HepG2 (cell line): Measurements from ENCODE around the gene ADPGK. TPM values are rescaled to one million over a fixed set of nuclear protein-coding genes. Genes with fewer than 3 reads are reported as not detected.

Source experiments
- ATAC-seq: fragments of 200-7000 bp; cut with Tn5 transposase; 3 replicates; pipeline ENCODE4 v1.9.1; 2020; ENCODE audit warnings: mild to moderate bottlenecking, moderate library complexity
- BruUV-seq: library from RNA; stranded (reverse); fragments of 400-500 nt; replicated peaks from 2 replicates; lab custom pipeline; 2021; lab: Mats Ljungman, UMichigan
- CTCF ChIA-PET: fragments of 300-600 bp; formaldehyde crosslinking; extraction: SDS; loops from one replicate; lab custom pipeline; 2021; ENCODE audit warnings: low total read pairs, inconsistent platforms, low intra/inter-chr PET ratio; lab: Yijun Ruan, JAX
- POLR2A ChIA-PET: fragments of 350-600 bp; sonication (Branson Sonifier 250); formaldehyde crosslinking; loops from one replicate; lab custom pipeline; 2020; ENCODE audit warnings: antibody characterized with exemption, inconsistent platforms; lab: Yijun Ruan, JAX
- DNase-seq: peaks from one replicate; pipeline ENCODE4 v3.0.0-alpha.2; 2015; ENCODE audit warnings: low spot score
- FAIRE-seq: peaks from 3 replicates; lab custom pipeline; 2011; peaks lifted over from hg19 to GRCh38; lab: Jason Lieb, UNC
- H2AFZ ChIP-seq: one replicate; pipeline ENCODE4 v1.6.1; 2011; ENCODE audit warnings: low read length, inconsistent platforms
- H3K27ac ChIP-seq: fragments of 300-600 bp; 3 replicates; pipeline ENCODE4 v1.8.0; 2011; ENCODE audit warnings: mixed run types, mild to moderate bottlenecking, mixed read lengths, low read length, inconsistent platforms; ENCODE audit not compliant: insufficient read depth; ENCODE audit errors: extremely low read length
- H3K27me3 ChIP-seq, 2 experiments: fragments of 200-600 bp in 1 of 2; 2 replicates in 1 of 2; 3 replicates in 1 of 2; pipeline versions ENCODE4 v1.6.0 to v1.8.0; 2011; ENCODE audit warnings: low read length in 2 of 2, mild to moderate bottlenecking in 2 of 2, moderate library complexity in 2 of 2, inconsistent platforms in 1 of 2; ENCODE audit not compliant: insufficient read depth in 2 of 2, control insufficient read depth in 1 of 2
- H3K36me3 ChIP-seq, 2 experiments: fragments of 200-600 bp in 1 of 2; replicated peaks in 1 of 2; 2 replicates in 1 of 2; 3 replicates in 1 of 2; pipeline versions ENCODE4 v1.5.1 to v1.8.0; 2011; ENCODE audit warnings: low read length in 2 of 2, inconsistent platforms in 1 of 2; ENCODE audit not compliant: insufficient read depth in 2 of 2, control insufficient read depth in 1 of 2
- H3K4me1 ChIP-seq: 2 replicates; pipeline ENCODE4 v1.5.1; 2012; ENCODE audit warnings: low read length, inconsistent platforms; ENCODE audit not compliant: insufficient read depth
- H3K4me2 ChIP-seq: 2 replicates; pipeline ENCODE4 v1.6.0; 2011; ENCODE audit warnings: low read depth, low read length, inconsistent platforms
- H3K4me3 ChIP-seq, 3 experiments: fragments of 200-600 bp in 1 of 3; sonication (generic), shearing (Covaris generic) in 1 of 3; replicated peaks in 1 of 3; 2 replicates each; pipeline ENCODE4 v1.5.1; 2011 to 2016; ENCODE audit warnings: low read length in 3 of 3, inconsistent platforms in 2 of 3, low read depth in 2 of 3, mild to moderate bottlenecking in 2 of 3, control low read depth in 1 of 3, mixed read lengths in 1 of 3; ENCODE audit not compliant: insufficient read depth in 1 of 3
- H3K79me2 ChIP-seq: one replicate; pipeline ENCODE4 v1.6.1; 2011; ENCODE audit warnings: low read length, inconsistent platforms; ENCODE audit not compliant: insufficient read depth
- H3K9ac ChIP-seq: 2 replicates; pipeline ENCODE4 v1.6.0; 2011; ENCODE audit warnings: mild to moderate bottlenecking, low read depth, low read length, inconsistent platforms; ENCODE audit not compliant: insufficient read depth
- H3K9me3 ChIP-seq: 2 replicates; pipeline ENCODE4 v1.5.1; 2012; ENCODE audit warnings: mild to moderate bottlenecking, low read length
- H4K20me1 ChIP-seq: 2 replicates; pipeline ENCODE4 v1.6.0; 2011; ENCODE audit warnings: inconsistent platforms, mild to moderate bottlenecking, low read length, moderate library complexity; ENCODE audit not compliant: insufficient read depth
- AGO1 ChIP-seq: fragments of 200-400 bp; formaldehyde crosslinking; IDR thresholded peaks from 2 replicates; pipeline ENCODE4 v1.6.1; 2017; ENCODE audit warnings: mild to moderate bottlenecking, low read depth, low read length, moderate library complexity; ENCODE audit not compliant: poor library complexity, severe bottlenecking
- ARHGAP35 ChIP-seq: sonication (generic); formaldehyde crosslinking; IDR thresholded peaks from 2 replicates; pipeline ENCODE4 v1.9.0; 2022; ENCODE audit warnings: mild to moderate bottlenecking, inconsistent platforms, moderate library complexity, missing genetic modification reagents, borderline replicate concordance
- MEF2D ChIP-seq: sonication (generic); formaldehyde crosslinking; IDR thresholded peaks from 2 replicates; pipeline ENCODE4 v1.5.1; 2020; ENCODE audit warnings: mild to moderate bottlenecking, missing genetic modification reagents
- SNAI1 ChIP-seq: sonication (generic); formaldehyde crosslinking; IDR thresholded peaks from 2 replicates; pipeline ENCODE4 v1.5.0; 2020; ENCODE audit warnings: mild to moderate bottlenecking, missing genetic modification reagents, borderline replicate concordance
- SPEN ChIP-seq: sonication (generic); formaldehyde crosslinking; IDR thresholded peaks from 2 replicates; pipeline ENCODE4 v1.5.1; 2020; ENCODE audit warnings: low read depth, mild to moderate bottlenecking, missing genetic modification reagents
- U2AF1 ChIP-seq: fragments of 200-400 bp; formaldehyde crosslinking; optimal IDR thresholded peaks from 2 replicates; pipeline ENCODE3; 2017; ENCODE audit warnings: mild to moderate bottlenecking, low read depth, low read length
- ZNF598 ChIP-seq: sonication (generic); formaldehyde crosslinking; IDR thresholded peaks from 2 replicates; pipeline ENCODE4 v1.5.1; 2020; ENCODE audit warnings: mild to moderate bottlenecking, missing genetic modification reagents, borderline replicate concordance
- WGBS: methylation state at CpG from one replicate; pipeline ENCODE4 v1.1.6; 2017; ENCODE audit warnings: low lambda C conversion rate; 5-methylcytosine and 5-hydroxymethylcytosine counted together
- in situ Hi-C: cut with HindIII; loops from 2 replicates; pipeline ENCODE4 v1.10.0; 2017; ENCODE audit warnings: low pct_unique_long_range_greater_than_20kb; ENCODE audit not compliant: extremely low pct_ligation_motif_present
- intact Hi-C: fragments of 100-400 bp; cut with micrococcal nuclease; formaldehyde crosslinking; loops from one replicate; pipeline ENCODE4 v1.10.0; 2022; ENCODE audit not compliant: unreplicated experiment
- polyA plus RNA-seq, 8 experiments: library from polyadenylated mRNA; depleted of rRNA in 3 of 8; stranded (reverse) in 7 of 8; unstranded in 1 of 8; fragments of >200 nt; fragmentation: Illumina TruSeq in 4 of 8; extraction: Trizol in 4 of 8; gene quantifications; 2 replicates each; pipeline versions ENCODE4 v1.2.1 to v1.2.3, GENCODE V29; 2011 to 2016; ENCODE audit warnings: low read depth in 4 of 8, missing spikeins in 1 of 8, mixed read lengths in 1 of 8; ENCODE audit not compliant: insufficient read depth in 1 of 8
- total RNA-seq, 5 experiments: library from RNA; depleted of rRNA; stranded (reverse); fragments of >200 nt; fragmentation: Illumina TruSeq; extraction: Trizol; gene quantifications; 2 replicates each; pipeline ENCODE4 v1.2.3, GENCODE V29; 2016; ENCODE audit warnings: low read depth in 1 of 5
- TF ChIP-seq, protein P1 (sequence below): sonication (generic); formaldehyde crosslinking; IDR thresholded peaks from 2 replicates; pipeline ENCODE4 v1.4.0; 2020; ENCODE audit warnings: missing genetic modification reagents, borderline replicate concordance
- TF ChIP-seq, protein P2 (sequence below): sonication (generic); formaldehyde crosslinking; IDR thresholded peaks from 2 replicates; pipeline ENCODE4 v1.4.0; 2020; ENCODE audit warnings: missing genetic modification reagents
- TF ChIP-seq, protein P3 (sequence below): sonication (generic); formaldehyde crosslinking; IDR thresholded peaks from 2 replicates; pipeline ENCODE4 v1.4.0; 2020; ENCODE audit warnings: missing genetic modification reagents, borderline replicate concordance
- TF ChIP-seq, protein P4 (sequence below): sonication (generic); formaldehyde crosslinking; IDR thresholded peaks from 2 replicates; pipeline ENCODE4 v1.5.1; 2020; ENCODE audit warnings: mild to moderate bottlenecking, missing genetic modification reagents, moderate library complexity

ADPGK gene
- total and polyA plus RNA-seq, 2 of the 13 experiments (the other 11 are each of a cell fraction or from before 2014, with no cell fraction given) = 61.6 to 67.5 TPM

DNA sequence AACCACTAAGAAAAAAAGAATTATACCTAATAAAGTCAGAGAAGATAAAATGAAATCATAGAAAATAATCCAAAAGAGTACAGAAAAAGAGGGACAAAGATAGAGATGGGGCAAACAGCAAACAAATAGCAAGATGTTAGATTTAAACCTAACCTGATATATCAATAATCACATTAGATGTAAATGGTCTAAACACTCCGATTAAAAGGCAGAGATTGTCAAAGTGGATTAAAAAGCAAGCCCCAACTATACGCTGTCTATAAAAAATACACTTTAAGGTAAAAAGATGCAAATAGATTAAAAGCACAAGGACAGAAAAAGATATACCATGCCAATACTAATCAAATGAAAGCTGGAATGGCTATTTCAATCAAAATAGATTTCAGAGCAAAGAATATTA lies 16.8 kb downstream of the ADPGK start:
- no TSS peak for BruUV-seq
- Histone ChIP-seq H3K36me3 (peaks cover 7 to 57% of the 10 kb centered on the region in 2 experiments), H3K4me1 (no peaks in the 10 kb centered on the region), H3K27me3 (no peaks in the 10 kb centered on the region), H3K27ac (no peak overlapping the region), H3K4me3 (no peak overlapping the region), H3K9me3 (no peaks in the 10 kb centered on the region), H3K4me2 (no peak overlapping the region), H2AFZ (no peak overlapping the region), H4K20me1 (no peaks in the 10 kb centered on the region), H3K79me2 (no peaks in the 10 kb centered on the region), H3K9ac (no peak overlapping the region)
- in situ Hi-C loops = no loop called here
- ChIA-PET CTCF (no interaction called here), POLR2A (no interaction called here)
- WGBS = 97% methylated on average over 2 of the region's 2 CpGs
- intact Hi-C loops = no loop called here
- DNase-seq = no peak
- no peak for ATAC-seq
- no peak for FAIRE-seq
- TF ChIP-seq MEF2D (no peak), SNAI1 (no peak), SPEN (CRISPR knock-in tag) (no peak), AGO1 (no peak), ARHGAP35 (no peak), U2AF1 (no peak), ZNF598 (CRISPR knock-in tag) (no peak)
- TF ChIP-seq, protein P1, sequence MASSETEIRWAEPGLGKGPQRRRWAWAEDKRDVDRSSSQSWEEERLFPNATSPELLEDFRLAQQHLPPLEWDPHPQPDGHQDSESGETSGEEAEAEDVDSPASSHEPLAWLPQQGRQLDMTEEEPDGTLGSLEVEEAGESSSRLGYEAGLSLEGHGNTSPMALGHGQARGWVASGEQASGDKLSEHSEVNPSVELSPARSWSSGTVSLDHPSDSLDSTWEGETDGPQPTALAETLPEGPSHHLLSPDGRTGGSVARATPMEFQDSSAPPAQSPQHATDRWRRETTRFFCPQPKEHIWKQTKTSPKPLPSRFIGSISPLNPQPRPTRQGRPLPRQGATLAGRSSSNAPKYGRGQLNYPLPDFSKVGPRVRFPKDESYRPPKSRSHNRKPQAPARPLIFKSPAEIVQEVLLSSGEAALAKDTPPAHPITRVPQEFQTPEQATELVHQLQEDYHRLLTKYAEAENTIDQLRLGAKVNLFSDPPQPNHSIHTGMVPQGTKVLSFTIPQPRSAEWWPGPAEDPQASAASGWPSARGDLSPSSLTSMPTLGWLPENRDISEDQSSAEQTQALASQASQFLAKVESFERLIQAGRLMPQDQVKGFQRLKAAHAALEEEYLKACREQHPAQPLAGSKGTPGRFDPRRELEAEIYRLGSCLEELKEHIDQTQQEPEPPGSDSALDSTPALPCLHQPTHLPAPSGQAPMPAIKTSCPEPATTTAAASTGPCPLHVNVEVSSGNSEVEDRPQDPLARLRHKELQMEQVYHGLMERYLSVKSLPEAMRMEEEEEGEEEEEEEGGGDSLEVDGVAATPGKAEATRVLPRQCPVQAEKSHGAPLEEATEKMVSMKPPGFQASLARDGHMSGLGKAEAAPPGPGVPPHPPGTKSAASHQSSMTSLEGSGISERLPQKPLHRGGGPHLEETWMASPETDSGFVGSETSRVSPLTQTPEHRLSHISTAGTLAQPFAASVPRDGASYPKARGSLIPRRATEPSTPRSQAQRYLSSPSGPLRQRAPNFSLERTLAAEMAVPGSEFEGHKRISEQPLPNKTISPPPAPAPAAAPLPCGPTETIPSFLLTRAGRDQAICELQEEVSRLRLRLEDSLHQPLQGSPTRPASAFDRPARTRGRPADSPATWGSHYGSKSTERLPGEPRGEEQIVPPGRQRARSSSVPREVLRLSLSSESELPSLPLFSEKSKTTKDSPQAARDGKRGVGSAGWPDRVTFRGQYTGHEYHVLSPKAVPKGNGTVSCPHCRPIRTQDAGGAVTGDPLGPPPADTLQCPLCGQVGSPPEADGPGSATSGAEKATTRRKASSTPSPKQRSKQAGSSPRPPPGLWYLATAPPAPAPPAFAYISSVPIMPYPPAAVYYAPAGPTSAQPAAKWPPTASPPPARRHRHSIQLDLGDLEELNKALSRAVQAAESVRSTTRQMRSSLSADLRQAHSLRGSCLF (CRISPR knock-in tag) = no peak
- TF ChIP-seq, protein P2, sequence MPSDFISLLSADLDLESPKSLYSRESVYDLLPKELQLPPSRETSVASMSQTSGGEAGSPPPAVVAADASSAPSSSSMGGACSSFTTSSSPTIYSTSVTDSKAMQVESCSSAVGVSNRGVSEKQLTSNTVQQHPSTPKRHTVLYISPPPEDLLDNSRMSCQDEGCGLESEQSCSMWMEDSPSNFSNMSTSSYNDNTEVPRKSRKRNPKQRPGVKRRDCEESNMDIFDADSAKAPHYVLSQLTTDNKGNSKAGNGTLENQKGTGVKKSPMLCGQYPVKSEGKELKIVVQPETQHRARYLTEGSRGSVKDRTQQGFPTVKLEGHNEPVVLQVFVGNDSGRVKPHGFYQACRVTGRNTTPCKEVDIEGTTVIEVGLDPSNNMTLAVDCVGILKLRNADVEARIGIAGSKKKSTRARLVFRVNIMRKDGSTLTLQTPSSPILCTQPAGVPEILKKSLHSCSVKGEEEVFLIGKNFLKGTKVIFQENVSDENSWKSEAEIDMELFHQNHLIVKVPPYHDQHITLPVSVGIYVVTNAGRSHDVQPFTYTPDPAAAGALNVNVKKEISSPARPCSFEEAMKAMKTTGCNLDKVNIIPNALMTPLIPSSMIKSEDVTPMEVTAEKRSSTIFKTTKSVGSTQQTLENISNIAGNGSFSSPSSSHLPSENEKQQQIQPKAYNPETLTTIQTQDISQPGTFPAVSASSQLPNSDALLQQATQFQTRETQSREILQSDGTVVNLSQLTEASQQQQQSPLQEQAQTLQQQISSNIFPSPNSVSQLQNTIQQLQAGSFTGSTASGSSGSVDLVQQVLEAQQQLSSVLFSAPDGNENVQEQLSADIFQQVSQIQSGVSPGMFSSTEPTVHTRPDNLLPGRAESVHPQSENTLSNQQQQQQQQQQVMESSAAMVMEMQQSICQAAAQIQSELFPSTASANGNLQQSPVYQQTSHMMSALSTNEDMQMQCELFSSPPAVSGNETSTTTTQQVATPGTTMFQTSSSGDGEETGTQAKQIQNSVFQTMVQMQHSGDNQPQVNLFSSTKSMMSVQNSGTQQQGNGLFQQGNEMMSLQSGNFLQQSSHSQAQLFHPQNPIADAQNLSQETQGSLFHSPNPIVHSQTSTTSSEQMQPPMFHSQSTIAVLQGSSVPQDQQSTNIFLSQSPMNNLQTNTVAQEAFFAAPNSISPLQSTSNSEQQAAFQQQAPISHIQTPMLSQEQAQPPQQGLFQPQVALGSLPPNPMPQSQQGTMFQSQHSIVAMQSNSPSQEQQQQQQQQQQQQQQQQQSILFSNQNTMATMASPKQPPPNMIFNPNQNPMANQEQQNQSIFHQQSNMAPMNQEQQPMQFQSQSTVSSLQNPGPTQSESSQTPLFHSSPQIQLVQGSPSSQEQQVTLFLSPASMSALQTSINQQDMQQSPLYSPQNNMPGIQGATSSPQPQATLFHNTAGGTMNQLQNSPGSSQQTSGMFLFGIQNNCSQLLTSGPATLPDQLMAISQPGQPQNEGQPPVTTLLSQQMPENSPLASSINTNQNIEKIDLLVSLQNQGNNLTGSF (CRISPR knock-in tag) = no peak
- TF ChIP-seq, protein P3, sequence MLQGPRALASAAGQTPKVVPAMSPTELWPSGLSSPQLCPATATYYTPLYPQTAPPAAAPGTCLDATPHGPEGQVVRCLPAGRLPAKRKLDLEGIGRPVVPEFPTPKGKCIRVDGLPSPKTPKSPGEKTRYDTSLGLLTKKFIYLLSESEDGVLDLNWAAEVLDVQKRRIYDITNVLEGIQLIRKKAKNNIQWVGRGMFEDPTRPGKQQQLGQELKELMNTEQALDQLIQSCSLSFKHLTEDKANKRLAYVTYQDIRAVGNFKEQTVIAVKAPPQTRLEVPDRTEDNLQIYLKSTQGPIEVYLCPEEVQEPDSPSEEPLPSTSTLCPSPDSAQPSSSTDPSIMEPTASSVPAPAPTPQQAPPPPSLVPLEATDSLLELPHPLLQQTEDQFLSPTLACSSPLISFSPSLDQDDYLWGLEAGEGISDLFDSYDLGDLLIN (CRISPR knock-in tag) = no peak
- TF ChIP-seq, protein P4, sequence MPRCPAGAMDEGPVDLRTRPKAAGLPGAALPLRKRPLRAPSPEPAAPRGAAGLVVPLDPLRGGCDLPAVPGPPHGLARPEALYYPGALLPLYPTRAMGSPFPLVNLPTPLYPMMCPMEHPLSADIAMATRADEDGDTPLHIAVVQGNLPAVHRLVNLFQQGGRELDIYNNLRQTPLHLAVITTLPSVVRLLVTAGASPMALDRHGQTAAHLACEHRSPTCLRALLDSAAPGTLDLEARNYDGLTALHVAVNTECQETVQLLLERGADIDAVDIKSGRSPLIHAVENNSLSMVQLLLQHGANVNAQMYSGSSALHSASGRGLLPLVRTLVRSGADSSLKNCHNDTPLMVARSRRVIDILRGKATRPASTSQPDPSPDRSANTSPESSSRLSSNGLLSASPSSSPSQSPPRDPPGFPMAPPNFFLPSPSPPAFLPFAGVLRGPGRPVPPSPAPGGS (CRISPR knock-in tag) = no peak
